ENCODE measurements around the gene IL4R. TPM values are rescaled to one million over a fixed set of nuclear protein-coding genes. Genes with fewer than 3 reads are reported as not detected.

Gene IL4R
- total and polyA plus RNA-seq, 10 of the 15 experiments (the other 5 are each of a cell fraction or from before 2014, with no cell fraction given), result 2.6 to 70.4 (median 36.6) TPM

- no peak for TF ChIP-seq KAT2A (conservative IDR thresholded peaks at IDR 0.05; ENCODE audit: control insufficient read depth, low read depth, low read length)
- peak; percentile 47 for TF ChIP-seq BACH1 (IDR thresholded peaks at IDR 0.05; ENCODE audit: borderline replicate concordance)
- TF ChIP-seq ZBTB11 (CRISPR knock-in tag; IDR thresholded peaks at IDR 0.05), result no peak; the same call in 1 of the 2 replicates
- no peak for TF ChIP-seq NFXL1 (IDR thresholded peaks at IDR 0.05; ENCODE audit: borderline replicate concordance)
- TF ChIP-seq BCLAF1 (IDR thresholded peaks at IDR 0.05), result peak; percentile 49; the same call in 1 of the 2 replicates
- TF ChIP-seq ZNF687 (IDR thresholded peaks at IDR 0.05), result 0 out of 2 replicates have a peak, but pooled peaks have one; percentile 20
- 0 out of 2 replicates have a peak, but pooled peaks have one; percentile 58 for TF ChIP-seq IKZF1 (conservative IDR thresholded peaks at IDR 0.05)
- no peak for TF ChIP-seq CEBPB (IDR thresholded peaks at IDR 0.05; ENCODE audit: borderline replicate concordance in 1 of 2, low read depth in 2 of 2, low read length in 2 of 2)
- no peak for TF ChIP-seq RAD21 (IDR thresholded peaks at IDR 0.05; ENCODE audit: insufficient read depth, low read depth, low read length)
- TF ChIP-seq ZBED1 (IDR thresholded peaks at IDR 0.05; ENCODE audit: borderline replicate concordance), result peak; percentile 45; the same call in 1 of the 2 replicates
- TF ChIP-seq NFYA (IDR thresholded peaks at IDR 0.05; ENCODE audit: borderline replicate concordance, low read depth, low read length), result no peak
- TF ChIP-seq ZBTB4 (CRISPR knock-in tag; IDR thresholded peaks at IDR 0.05), result no peak
- TF ChIP-seq CREM (IDR thresholded peaks at IDR 0.05; ENCODE audit: low read depth), result peak; percentile 44; the same call in 1 of the 2 replicates
- peak; percentile 53 to 54; a peak in 3 of 4 replicates for TF ChIP-seq IKZF2 (IDR thresholded peaks at IDR 0.05)
- TF ChIP-seq PAX5 (IDR thresholded peaks at IDR 0.05; ENCODE audit: borderline replicate concordance, low read depth, low read length), result 0 out of 2 replicates have a peak, but pooled peaks have one; percentile 11
Observed at GRCh38 chr16:27404163-27404823, 90.5 kb downstream of the IL4R start (continued).
